Left lung (tissue), 10 donors: ENCODE data around the gene SMARCD1. TPM values are rescaled to one million over a fixed set of nuclear protein-coding genes. Genes with fewer than 3 reads are reported as not detected.

Source experiments
- ATAC-seq: fragments of 200-7000 bp; cut with Tn5 transposase; one replicate; pipeline ENCODE4 v1.9.1; 2020; ENCODE audit warnings: moderate library complexity
- DNase-seq, 4 donors: peaks; one replicate each; pipeline ENCODE4 v3.0.0-alpha.2; 2013 to 2020
- H3K27ac ChIP-seq, 2 donors: fragments of 200-600 bp; sonication (generic) in 1 of 2; one replicate each; pipeline versions ENCODE4 v1.5.0 to v1.8.0; 2020 to 2021
- H3K27me3 ChIP-seq, 2 donors: fragments of 200-600 bp; sonication (generic) in 1 of 2; one replicate each; pipeline versions ENCODE4 v1.5.0 to v1.8.0; 2020 to 2021
- H3K36me3 ChIP-seq, 2 donors: fragments of 200-600 bp; sonication (generic) in 1 of 2; one replicate each; pipeline versions ENCODE4 v1.5.0 to v1.8.0; 2020 to 2021
- H3K4me1 ChIP-seq, 2 donors: fragments of 200-600 bp; one replicate each; pipeline ENCODE4 v1.8.0; 2021
- H3K4me3 ChIP-seq, 2 donors: fragments of 200-600 bp; sonication (generic) in 1 of 2; one replicate each; pipeline versions ENCODE4 v1.5.0 to v1.8.0; 2020 to 2021; ENCODE audit warnings: mild to moderate bottlenecking in 1 of 2
- H3K9me3 ChIP-seq, 2 donors: fragments of 200-600 bp; sonication (generic) in 1 of 2; one replicate each; pipeline versions ENCODE4 v1.5.0 to v1.8.0; 2020 to 2021
- CTCF ChIP-seq, 2 donors: fragments of 200-600 bp; sonication (generic) in 1 of 2; IDR thresholded peaks; one replicate each; pipeline versions ENCODE4 v1.5.0 to v1.8.0; 2021; ENCODE audit warnings: antibody characterized with exemption in 2 of 2
- intact Hi-C, 2 donors: fragments of 100-400 bp; cut with DNase I; formaldehyde crosslinking; loops; one replicate each; pipeline versions ENCODE4 v1.11.2 to v1.14.2; 2022
- polyA plus RNA-seq, 6 donors: library from polyadenylated mRNA; unstranded; fragments of 120-200 nt; gene quantifications; one replicate each; pipeline ENCODE4 v1.2.1, GENCODE V29; 2013; ENCODE audit not compliant: insufficient read length in 6 of 6
- total RNA-seq, 2 donors: library from RNA; stranded (reverse); fragmentation: NEBNext Ultra II Directional; extraction: Animal tissue kit (Norgen Biotek cat#: 25700); gene quantifications; one replicate each; pipeline ENCODE4 v1.2.1, GENCODE V29; 2021
- donor health status: DM: no; HTN: yes; CAD: no.
- donor health status: DM: no; HTN: no; CAD: no.

SMARCD1 gene
- total and polyA plus RNA-seq, 8 donors = 33.1 to 155 (median 139) TPM

DNA sequence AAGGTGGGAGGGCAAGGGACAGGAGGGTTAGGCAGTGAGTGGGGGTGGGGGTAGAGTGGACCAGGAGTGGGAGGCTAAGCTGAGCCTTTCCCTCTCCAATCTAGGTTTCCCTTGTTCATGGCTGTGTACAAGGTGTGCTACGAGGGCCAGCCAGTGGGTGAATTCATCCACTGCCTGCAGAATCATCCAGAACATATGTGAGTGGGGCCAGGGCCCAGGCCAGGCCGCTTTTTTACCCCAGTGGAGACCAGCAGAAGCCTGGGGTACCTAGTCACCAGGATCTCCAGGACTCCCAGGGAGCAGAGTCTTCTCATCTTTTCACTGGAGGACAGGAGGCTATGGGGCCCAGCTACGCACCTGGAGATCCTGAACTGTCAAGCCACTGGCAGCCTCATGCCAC lies 24.2 kb downstream of the SMARCD1 start:
- Histone ChIP-seq H3K27me3 (no peaks in the 10 kb centered on the region), H3K36me3 (no peaks in the 10 kb centered on the region), H3K4me3 (no peak overlapping the region), H3K27ac (peak overlapping the region in 1 of 2 donors; percentile 98), H3K9me3 (no peaks in the 10 kb centered on the region), H3K4me1 (peaks cover 20 to 40% of the 10 kb centered on the region in 2 donors)
- DNase-seq (no peak), ATAC-seq (no peak)
- intact Hi-C loops = no loop called here
- no peak for TF ChIP-seq CTCF (IDR thresholded peaks at IDR 0.05)

GRCh38 chr12:50110127-50110761 lies 25.1 kb downstream of the SMARCD1 start:
- no peak overlapping the region for H3K4me3 ChIP-seq
- H3K36me3 ChIP-seq = no peaks in the 10 kb centered on the region
- H3K9me3 ChIP-seq = no peaks in the 10 kb centered on the region
- H3K27ac ChIP-seq = peak overlapping the region; percentile 89 to 98
- intact Hi-C loops = no loop called here
- peak; percentile 2 for ATAC-seq
- peaks cover 22 to 41% of the 10 kb centered on the region in 2 donors for H3K4me1 ChIP-seq
- TF ChIP-seq CTCF (IDR thresholded peaks at IDR 0.05) = no peak
- no peaks in the 10 kb centered on the region for H3K27me3 ChIP-seq
- peak in 1 of 4 donors; percentile 64 for DNase-seq

- DNase-seq = peak in 2 of 4 donors; percentile 81 to 82
- intact Hi-C loops = no loop called here
Measured at GRCh38 chr12:50110762-50111351, 25.7 kb downstream of the SMARCD1 start.

GRCh38 chr12:50111395-50111692 lies 26.2 kb downstream of the SMARCD1 start:
- Histone ChIP-seq H3K36me3 (peaks cover 0 to 8% of the 10 kb centered on the region in 2 donors), H3K27ac (peak overlapping the region; percentile 89 to 98), H3K27me3 (no peaks in the 10 kb centered on the region), H3K4me3 (peak overlapping the region in 1 of 2 donors; percentile 94), H3K9me3 (no peaks in the 10 kb centered on the region), H3K4me1 (peaks cover 22 to 40% of the 10 kb centered on the region in 2 donors)
- intact Hi-C loops = no loop called here
- no peak for ATAC-seq
- DNase-seq = no peak
- TF ChIP-seq CTCF (IDR thresholded peaks at IDR 0.05) = no peak

More at GRCh38 chr12:50110762-50111351, 25.7 kb downstream of the SMARCD1 start:
- peak overlapping the region; percentile 89 to 98 for H3K27ac ChIP-seq
- no peak for TF ChIP-seq CTCF (IDR thresholded peaks at IDR 0.05)
- no peaks in the 10 kb centered on the region for H3K27me3 ChIP-seq
- H3K4me3 ChIP-seq = peak overlapping the region in 1 of 2 donors; percentile 94
- peaks cover 0 to 6% of the 10 kb centered on the region in 2 donors for H3K36me3 ChIP-seq
- peak; percentile 49 for ATAC-seq
- H3K9me3 ChIP-seq = no peaks in the 10 kb centered on the region
- peaks cover 22 to 40% of the 10 kb centered on the region in 2 donors for H3K4me1 ChIP-seq

GRCh38 chr12:50111693-50112455 lies 26.7 kb downstream of the SMARCD1 start, which contains the start of gene COX14:
Gene COX14 (plus strand): TSS chr12:50112236. CDS start chr12:50120044, 7,808 bp downstream.
- Histone ChIP-seq H3K36me3 (peaks cover 0 to 8% of the 10 kb centered on the region in 2 donors), H3K4me3 (peak within 1 kb of the TSS; percentile 94 to 97), H3K9me3 (no peaks in the 10 kb centered on the region), H3K4me1 (peaks cover 22 to 45% of the 10 kb centered on the region in 2 donors), H3K27ac (peak within 1 kb of the TSS; percentile 96 to 98), H3K27me3 (no peaks in the 10 kb centered on the region)
- TF ChIP-seq CTCF (IDR thresholded peaks at IDR 0.05) = peak; percentile 88 to 91
- ATAC-seq (peak; percentile 88), DNase-seq (peak; percentile 98 to 100 (median 99))
- intact Hi-C loops = no loop called here
